Loucy (cell line): ENCODE measurements around the gene COL27A1.

Experiments used
- EZH2phosphoT487 ChIP-seq: fragments of 200-600 bp; IDR thresholded peaks from 2 replicates; pipeline ENCODE4 v1.6.1; 2018; ENCODE audit warnings: antibody characterized with exemption, mild to moderate bottlenecking, moderate library complexity, borderline replicate concordance
- TF ChIP-seq, protein P1 (sequence below): fragments of 200-600 bp; sonication (generic); conservative IDR thresholded peaks from 2 replicates; pipeline ENCODE4 v1.5.1; 2014; ENCODE audit warnings: mild to moderate bottlenecking, antibody characterized with exemption, low read length

- TF ChIP-seq, protein P1, sequence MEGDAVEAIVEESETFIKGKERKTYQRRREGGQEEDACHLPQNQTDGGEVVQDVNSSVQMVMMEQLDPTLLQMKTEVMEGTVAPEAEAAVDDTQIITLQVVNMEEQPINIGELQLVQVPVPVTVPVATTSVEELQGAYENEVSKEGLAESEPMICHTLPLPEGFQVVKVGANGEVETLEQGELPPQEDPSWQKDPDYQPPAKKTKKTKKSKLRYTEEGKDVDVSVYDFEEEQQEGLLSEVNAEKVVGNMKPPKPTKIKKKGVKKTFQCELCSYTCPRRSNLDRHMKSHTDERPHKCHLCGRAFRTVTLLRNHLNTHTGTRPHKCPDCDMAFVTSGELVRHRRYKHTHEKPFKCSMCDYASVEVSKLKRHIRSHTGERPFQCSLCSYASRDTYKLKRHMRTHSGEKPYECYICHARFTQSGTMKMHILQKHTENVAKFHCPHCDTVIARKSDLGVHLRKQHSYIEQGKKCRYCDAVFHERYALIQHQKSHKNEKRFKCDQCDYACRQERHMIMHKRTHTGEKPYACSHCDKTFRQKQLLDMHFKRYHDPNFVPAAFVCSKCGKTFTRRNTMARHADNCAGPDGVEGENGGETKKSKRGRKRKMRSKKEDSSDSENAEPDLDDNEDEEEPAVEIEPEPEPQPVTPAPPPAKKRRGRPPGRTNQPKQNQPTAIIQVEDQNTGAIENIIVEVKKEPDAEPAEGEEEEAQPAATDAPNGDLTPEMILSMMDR: no peak
- TF ChIP-seq EZH2phosphoT487: no peak
These were observed 72.9 kb downstream of the COL27A1 start for GRCh38 chr9:114228016-114228808.
